ENCODE measurements around the gene ACTRT3.

ACTRT3 gene

GRCh38 chr3:169772305-169772896 lies 3.0 kb upstream of the ACTRT3 start:
- TF ChIP-seq CTCF (IDR thresholded peaks at IDR 0.05; ENCODE audit: low read depth, low read length) = no peak

GRCh38 chr3:169771497-169772304 lies 2.3 kb upstream of the ACTRT3 start:
- TF ChIP-seq CTCF (IDR thresholded peaks at IDR 0.05; ENCODE audit: low read depth, low read length) = no peak
- peak overlapping the region; percentile 76 for H3K4me3 ChIP-seq (ENCODE audit: low read depth, low read length)

More at GRCh38 chr3:169772305-169772896, 3.0 kb upstream of the ACTRT3 start:
- H3K4me3 ChIP-seq (ENCODE audit: low read depth, low read length) = peak overlapping the region; percentile 71

- no peak for TF ChIP-seq CTCF (IDR thresholded peaks at IDR 0.05; ENCODE audit: low read depth, low read length)
- peak within 1 kb of the TSS; percentile 63 for H3K4me3 ChIP-seq (ENCODE audit: low read depth, low read length)
Observed at GRCh38 chr3:169764882-169765612, 4.3 kb downstream of the ACTRT3 start, which contains the start of gene TERC. TERC (minus strand) TSS chr3:169765060.

GRCh38 chr3:169764312-169764881 lies 5.0 kb downstream of the ACTRT3 start:
- H3K4me3 ChIP-seq (ENCODE audit: low read depth, low read length) = peak overlapping the region; percentile 63
- TF ChIP-seq CTCF (IDR thresholded peaks at IDR 0.05; ENCODE audit: low read depth, low read length) = no peak

GRCh38 chr3:169760479-169760878 lies 8.9 kb downstream of the ACTRT3 start:
- no peak overlapping the region for H3K4me3 ChIP-seq (ENCODE audit: low read depth, low read length)
- TF ChIP-seq CTCF (IDR thresholded peaks at IDR 0.05; ENCODE audit: low read depth, low read length) = no peak

GRCh38 chr3:169759256-169759655 lies 10.1 kb downstream of the ACTRT3 start:
- no peak overlapping the region for H3K4me3 ChIP-seq (ENCODE audit: low read depth, low read length)
- TF ChIP-seq CTCF (IDR thresholded peaks at IDR 0.05; ENCODE audit: low read depth, low read length) = no peak

Measured in WI38 (cell line).